GM19455 (cell line): ENCODE results near the gene SLC27A5.
"Not testable (repeated sequence)": the region's sequence is repeated elsewhere in the genome, so short reads cannot be mapped to it uniquely, and the experiment has no call there.

Source experiments
- ATAC-seq: cut with Tn5 transposase; IDR thresholded peaks from one replicate; pipeline ENCODE4 v1.9.1; 2021; ENCODE audit not compliant: unreplicated experiment

The SLC27A5 gene

DNA sequence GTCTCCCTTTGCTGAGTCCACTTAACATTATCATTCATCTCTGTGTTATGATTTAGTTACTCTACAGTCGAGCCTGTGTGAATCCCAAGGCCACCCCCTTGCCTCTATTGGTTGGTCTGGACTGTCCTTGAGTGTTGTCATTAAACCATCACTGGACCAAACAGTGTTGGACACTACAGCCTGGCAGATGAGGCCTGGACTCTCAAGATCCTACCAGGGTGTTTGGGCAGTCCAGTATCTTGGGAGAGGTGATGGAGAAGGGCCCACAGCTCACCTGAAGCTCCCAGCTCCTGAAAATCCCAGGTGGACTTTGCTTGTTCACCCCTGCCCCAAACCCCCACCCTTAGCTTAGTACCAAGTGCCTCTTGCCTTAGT lies 39.3 kb upstream of the SLC27A5 start:
- no peak for ATAC-seq

DNA sequence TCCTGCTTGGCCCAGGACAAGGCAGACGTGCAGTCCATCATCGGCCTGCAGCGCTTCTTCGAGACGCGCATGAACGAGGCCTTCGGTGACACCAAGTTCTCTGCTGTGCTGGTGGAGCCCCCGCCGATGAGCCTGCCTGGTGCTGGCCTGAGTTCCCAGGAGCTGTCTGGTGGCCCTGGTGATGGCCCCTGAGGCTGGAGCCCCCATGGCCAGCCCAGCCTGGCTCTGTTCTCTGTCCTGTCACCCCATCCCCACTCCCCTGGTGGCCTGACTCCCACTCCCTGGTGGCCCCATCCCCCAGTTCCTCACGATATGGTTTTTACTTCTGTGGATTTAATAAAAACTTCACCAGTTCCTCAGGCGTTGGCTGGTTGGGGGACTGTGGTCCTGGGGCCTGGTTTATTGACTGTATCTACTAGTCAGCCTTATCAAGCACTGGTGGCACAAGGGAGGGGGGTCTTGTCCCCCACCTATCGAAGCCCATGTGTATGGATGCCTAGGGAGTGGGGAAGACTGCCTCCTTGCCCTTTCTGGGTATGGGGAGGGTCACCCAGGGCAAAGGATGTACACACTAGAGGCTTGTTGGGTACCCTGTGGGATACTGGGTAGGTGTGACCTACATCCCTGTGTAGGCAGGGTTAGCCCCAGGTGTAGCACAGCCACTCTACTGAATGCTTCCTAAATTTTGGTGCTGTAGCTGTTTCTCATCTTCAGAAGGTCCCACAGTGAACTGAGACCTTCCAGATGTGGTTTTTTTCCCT lies 38.8 kb upstream of the SLC27A5 start:
- no peak for ATAC-seq

DNA sequence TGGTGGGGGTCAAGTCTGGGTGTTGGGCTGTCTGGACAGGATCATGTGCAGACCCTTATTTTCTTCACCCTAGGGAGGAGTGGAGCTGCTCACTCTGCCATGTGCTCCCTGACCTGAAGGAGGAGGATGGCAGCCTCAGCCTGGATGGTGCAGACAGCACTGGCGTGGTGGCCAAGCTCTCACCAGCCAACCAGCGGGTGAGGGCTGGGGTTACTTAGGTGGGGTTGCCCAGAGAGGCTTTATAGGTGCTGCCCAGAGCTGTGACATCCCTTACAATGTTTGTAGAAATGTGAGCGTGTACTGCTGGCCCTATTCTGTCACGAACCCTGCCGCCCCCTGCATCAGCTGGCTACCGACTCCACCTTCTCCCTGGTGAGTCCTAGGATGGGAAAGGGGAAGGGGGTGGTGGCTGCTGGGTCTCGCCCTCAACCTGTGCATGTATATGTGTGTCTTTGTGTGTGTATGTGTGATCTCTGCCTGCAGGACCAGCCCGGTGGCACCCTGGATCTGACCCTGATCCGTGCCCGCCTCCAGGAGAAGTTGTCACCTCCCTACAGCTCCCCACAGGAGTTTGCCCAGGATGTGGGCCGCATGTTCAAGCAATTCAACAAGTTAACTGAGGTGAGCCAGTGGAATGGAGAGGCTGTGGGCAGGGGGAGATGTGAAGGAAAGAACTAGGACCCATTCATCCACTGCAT lies 38.0 kb upstream of the SLC27A5 start:
- ATAC-seq, result no peak

DNA sequence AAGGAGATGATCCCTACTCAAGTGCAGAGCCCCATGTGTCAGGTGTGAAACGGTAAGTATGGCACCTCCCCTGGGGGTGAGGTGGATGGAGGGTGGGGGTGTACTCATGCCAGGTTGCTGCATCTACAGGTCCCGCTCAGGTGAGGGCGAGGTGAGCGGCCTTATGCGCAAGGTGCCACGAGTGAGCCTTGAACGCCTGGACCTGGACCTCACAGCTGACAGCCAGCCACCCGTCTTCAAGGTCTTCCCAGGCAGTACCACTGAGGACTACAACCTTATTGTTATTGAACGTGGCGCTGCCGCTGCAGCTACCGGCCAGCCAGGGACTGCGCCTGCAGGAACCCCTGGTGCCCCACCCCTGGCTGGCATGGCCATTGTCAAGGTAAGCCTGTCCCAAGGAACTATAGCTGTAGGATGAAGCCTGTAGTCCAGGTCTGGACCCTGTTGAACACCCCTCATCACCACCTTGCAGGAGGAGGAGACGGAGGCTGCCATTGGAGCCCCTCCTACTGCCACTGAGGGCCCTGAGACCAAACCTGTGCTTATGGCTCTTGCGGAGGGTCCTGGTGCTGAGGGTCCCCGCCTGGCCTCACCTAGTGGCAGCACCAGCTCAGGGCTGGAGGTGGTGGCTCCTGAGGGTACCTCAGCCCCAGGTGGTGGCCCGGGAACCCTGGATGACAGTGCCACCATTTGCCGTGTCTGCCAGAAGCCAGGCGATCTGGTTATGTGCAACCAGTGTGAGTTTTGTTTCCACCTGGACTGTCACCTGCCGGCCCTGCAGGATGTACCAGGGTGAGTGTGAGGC lies 37.3 kb upstream of the SLC27A5 start:
- ATAC-seq, result no peak

GRCh38 chr19:58547323-58548312 lies 35.8 kb upstream of the SLC27A5 start:
- ATAC-seq, result no peak

DNA sequence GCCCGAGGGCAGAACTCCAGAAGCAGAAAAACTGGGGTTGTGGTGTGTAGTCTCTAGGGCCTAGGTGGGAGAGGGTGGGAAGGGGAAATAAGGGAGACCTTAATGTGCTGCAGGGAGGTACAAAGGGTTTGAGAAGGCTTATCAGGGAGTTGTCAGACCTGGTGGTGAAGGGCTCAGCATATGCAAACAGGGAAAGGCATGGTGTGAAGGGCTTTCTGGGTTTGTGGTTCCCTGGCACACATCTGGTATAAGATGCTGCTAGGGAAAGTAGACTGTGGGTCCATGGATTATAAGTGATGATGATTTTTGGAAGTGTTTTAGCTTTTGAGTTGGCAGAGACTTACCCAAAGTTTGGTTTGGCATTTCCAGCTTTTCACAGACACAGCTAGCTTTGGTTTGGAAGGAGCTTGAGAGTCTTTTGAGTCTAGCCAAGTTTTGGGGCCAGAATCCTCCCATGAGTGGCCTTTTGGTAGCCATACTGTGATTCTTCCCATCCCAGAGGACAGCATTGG lies 34.3 kb upstream of the SLC27A5 start:
- ATAC-seq, result no peak

DNA sequence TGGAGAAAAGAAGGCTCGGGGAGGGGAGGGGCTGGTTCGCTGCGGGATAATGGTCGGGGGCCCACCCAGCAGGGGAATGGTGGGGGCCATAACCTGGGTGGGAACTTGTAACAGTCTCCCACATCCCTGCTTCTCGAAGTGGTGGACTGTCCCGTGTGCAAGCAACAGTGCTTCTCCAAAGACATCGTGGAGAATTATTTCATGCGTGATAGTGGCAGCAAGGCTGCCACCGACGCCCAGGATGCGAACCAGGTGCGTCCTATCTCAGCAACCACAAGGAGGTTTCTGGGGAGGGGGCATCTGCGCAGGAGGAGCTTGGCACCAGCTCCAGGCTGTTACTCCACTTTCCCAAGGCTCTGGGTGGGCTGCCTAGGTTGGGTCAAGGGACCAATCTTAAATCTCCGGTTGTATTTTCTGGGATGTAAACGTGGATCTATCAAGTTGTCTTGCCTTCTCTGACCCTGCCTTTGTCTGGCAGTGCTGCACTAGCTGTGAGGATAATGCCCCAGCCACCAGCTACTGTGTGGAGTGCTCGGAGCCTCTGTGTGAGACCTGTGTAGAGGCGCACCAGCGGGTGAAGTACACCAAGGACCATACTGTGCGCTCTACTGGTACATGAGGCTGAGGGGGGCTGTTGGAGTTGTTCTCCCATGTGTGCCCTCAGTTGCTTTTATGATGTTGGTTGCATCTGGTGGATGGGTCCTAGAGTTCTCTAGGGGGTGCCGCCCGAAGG lies 33.7 kb upstream of the SLC27A5 start:
- ATAC-seq, result no peak

DNA sequence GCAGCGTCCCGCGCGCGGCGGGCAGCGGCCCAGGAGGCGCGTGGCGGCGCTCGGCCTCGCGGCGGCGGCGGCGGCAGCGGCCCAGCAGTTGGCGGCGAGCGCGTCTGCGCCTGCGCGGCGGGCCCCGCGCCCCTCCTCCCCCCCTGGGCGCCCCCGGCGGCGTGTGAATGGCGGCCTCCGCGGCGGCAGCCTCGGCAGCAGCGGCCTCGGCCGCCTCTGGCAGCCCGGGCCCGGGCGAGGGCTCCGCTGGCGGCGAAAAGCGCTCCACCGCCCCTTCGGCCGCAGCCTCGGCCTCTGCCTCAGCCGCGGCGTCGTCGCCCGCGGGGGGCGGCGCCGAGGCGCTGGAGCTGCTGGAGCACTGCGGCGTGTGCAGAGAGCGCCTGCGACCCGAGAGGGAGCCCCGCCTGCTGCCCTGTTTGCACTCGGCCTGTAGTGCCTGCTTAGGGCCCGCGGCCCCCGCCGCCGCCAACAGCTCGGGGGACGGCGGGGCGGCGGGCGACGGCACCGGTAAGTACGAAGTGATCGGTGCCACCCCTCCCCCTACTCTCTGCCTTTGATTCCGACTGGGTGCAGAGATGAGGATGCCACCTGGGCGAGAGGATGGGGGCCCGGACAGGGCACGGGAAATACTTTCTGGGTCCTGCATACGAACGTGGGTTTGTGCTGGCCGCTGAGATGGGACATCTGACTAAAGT lies 32.9 kb upstream of the SLC27A5 start:
- peak; percentile 56 for ATAC-seq

GRCh38 chr19:58543826-58544590 lies 32.2 kb upstream of the SLC27A5 start, which contains the start of gene TRIM28:
Gene TRIM28, plus strand, starts transcription at chr19:58544064. Its CDS starts 694 bp downstream, at chr19:58544758.
- peak; percentile 74 for ATAC-seq

DNA sequence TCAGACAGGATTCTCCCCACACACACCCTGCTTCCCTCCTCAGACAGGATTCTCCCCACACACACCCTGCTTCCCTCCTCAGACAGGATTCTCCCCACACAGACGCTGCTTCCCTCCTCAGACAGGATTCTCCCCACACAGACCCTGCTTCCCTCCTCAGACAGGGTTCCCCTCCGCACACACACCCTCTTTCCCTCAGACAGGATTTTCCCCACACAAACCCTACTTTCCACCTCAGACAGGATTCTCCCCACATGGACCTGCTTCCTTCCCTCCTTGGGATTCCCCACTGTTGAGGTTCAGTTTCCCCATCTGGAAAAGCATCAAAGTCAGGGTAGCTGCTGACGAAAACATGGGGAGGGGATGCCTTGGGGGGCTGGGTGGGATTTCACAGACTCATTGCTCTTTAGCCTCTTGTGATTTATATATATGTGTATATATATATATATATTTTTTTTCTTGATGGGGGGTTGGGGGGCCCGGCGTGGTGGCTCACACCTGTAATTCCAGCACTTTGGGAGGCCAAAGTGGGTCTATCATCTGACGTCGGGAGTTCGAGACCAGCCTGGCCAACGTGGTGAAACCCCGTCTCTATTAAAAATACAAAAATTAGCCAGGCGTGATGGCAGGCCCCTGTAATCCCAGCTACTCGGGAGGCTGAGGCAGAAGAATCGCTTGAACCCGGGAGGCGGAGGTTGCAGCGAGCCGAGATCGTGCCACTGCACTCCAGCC lies 31.0 kb upstream of the SLC27A5 start:
- ATAC-seq, result not testable (repeated sequence)

DNA sequence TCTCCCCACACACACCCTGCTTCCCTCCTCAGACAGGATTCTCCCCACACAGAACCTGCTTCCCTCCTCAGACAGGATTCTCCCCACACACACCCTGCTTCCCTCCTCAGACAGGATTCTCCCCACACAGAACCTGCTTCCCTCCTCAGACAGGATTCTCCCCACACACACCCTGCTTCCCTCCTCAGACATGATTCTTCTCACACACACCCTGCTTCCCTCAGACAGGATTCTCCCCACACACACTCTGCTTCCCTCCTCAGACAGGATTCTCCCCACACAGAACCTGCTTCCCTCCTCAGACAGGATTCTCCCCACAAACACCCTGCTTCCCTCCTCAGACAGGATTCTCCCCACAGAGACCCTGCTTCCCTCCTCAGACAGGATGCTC lies 27.4 kb upstream of the SLC27A5 start:
- not testable (repeated sequence) for ATAC-seq

DNA sequence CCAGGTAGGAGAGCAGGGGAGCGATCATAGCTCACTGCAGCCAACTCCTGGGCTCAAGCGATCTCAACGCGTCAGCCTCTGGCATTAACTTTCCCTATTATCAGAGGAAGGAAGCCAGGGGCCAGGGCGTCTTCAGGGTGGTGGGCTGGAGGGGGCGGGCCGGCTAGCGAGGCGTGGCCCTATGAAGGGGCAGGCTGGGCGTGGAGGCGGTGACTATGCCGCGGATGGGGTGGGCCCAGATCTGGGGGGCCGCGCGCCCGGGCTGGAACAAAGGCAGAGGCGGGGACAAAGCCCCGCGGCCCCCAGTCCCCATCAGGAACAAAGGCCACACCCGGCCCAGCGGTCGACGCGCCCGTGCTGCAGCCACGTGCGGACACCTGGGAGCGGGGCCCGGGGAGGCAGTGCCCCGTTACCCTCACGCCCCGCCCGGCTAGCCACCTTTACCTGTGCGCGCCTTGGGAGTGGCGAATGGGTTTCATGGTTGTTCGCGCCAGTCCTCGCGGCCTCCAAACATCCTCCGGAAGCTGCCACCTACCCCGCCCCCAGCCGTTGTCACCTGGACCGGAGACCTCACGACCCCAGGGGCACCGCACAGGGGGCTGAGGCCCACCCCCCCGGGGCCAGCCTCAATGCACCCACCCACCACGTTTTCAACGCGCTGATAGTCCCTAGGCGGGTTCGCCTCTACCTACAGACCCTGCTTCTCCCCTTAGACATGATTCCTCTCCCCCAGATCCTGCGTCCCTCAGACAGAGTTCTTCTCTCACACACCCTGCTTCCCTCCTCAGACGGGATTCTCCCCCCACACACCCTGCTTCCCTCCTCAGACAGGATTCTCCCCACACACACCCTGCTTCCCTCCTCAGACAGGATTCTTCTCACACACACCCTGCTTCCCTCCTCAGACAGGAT lies 26.7 kb upstream of the SLC27A5 start:
- no peak for ATAC-seq

DNA sequence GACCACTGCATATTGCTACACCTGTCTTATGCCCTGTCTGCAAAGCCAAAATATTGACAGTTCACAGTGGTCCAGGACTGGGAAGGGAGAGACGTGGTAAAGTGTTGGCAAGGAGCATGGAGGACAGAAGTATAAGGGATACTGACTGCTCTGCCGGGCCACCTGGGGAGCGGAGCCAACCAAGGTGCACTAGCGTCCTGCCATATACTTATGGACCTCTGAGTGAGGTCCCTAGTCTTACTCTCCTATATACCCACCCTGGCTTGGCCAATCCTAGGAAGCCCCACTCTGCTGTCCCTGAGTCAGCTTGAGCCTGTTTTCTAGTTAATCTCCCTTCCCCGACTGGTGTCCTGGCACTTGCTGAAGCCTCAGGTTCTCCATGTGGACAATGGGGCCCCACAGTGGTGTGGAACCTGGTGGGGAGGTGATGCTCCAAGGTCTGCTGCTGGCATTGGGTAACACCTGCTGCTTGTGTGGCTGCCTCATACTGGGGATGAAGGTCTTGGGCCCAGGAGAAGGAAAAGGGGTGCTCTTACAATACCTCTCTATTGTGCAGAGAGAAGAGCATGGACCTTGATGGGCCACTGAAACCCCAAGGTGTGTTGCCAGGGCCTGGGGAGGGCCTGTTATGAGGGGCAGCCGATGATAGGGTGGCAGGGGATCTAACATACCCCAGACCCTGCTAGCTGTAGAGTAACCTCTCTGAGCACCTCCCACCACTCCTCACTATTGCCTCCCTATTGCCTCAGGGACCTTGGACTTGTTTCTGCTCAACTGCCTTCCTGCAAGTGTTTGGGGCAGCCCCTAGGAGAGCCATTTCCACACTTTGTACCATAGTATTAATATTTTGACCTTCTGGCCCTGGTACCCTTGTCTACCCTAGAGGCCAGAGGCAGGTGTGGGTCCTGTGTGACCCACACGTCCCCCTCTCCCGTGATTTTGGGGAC lies 25.3 kb upstream of the SLC27A5 start:
- ATAC-seq, result no peak

GRCh38 chr19:58535857-58536256 lies 24.1 kb upstream of the SLC27A5 start:
- ATAC-seq, result no peak

GRCh38 chr19:58531034-58531840 lies 19.4 kb upstream of the SLC27A5 start:
- ATAC-seq, result no peak
